Heart left ventricle (tissue), 16 donors: ENCODE data around the gene RXFP4. TPM values are rescaled to one million over a fixed set of nuclear protein-coding genes. Genes with fewer than 3 reads are reported as not detected.

Experiments used
- ATAC-seq, 4 donors: fragments of 200-7000 bp; cut with Tn5 transposase; one replicate each; pipeline ENCODE4 v1.9.1; 2020 to 2022; ENCODE audit warnings: moderate library complexity in 4 of 4, mild to moderate bottlenecking in 3 of 4, moderate number of reproducible peaks in 1 of 4
- DNase-seq, 5 donors: peaks; one replicate each; pipeline ENCODE4 v3.0.0-alpha.2; 2020
- H3K27ac ChIP-seq, 12 donors: fragments of 200-600 bp; sonication (generic) in 4 of 12; one replicate each; pipeline versions ENCODE4 v1.5.0 to v1.8.0; 2016 to 2022; ENCODE audit warnings: mild to moderate bottlenecking in 2 of 12
- H3K27me3 ChIP-seq, 9 donors: fragments of 200-600 bp; sonication (generic) in 2 of 9; one replicate each; pipeline versions ENCODE4 v1.5.1 to v1.8.0; 2016 to 2022; ENCODE audit warnings: mild to moderate bottlenecking in 3 of 9
- H3K36me3 ChIP-seq, 9 donors: fragments of 200-600 bp; sonication (generic) in 2 of 9; one replicate each; pipeline versions ENCODE4 v1.5.0 to v1.8.0; 2018 to 2022; ENCODE audit warnings: mild to moderate bottlenecking in 2 of 9
- H3K4me1 ChIP-seq, 12 donors: fragments of 200-600 bp; sonication (generic) in 4 of 12; one replicate each; pipeline versions ENCODE4 v1.5.0 to v1.8.0; 2016 to 2022; ENCODE audit warnings: mild to moderate bottlenecking in 3 of 12
- H3K4me3 ChIP-seq, 12 donors: fragments of 200-600 bp; sonication (generic) in 4 of 12; one replicate each; pipeline versions ENCODE4 v1.5.0 to v1.8.0; 2017 to 2022; ENCODE audit warnings: mild to moderate bottlenecking in 9 of 12, moderate library complexity in 4 of 12
- H3K9me3 ChIP-seq, 12 donors: fragments of 200-600 bp; sonication (generic) in 4 of 12; one replicate each; pipeline versions ENCODE4 v1.5.0 to v1.8.0; 2016 to 2022; ENCODE audit warnings: mild to moderate bottlenecking in 1 of 12
- CTCF ChIP-seq, 12 donors: fragments of 200-600 bp; sonication (generic) in 4 of 12; IDR thresholded peaks; one replicate each; pipeline versions ENCODE4 v1.5.0 to v1.8.0; 2018 to 2022; ENCODE audit warnings: antibody characterized with exemption in 12 of 12, mild to moderate bottlenecking in 5 of 12
- POLR2A ChIP-seq, 2 donors: fragments of 450-650 bp; IDR thresholded peaks; one replicate each; pipeline ENCODE4 v1.6.1; 2017; ENCODE audit warnings: antibody characterized with exemption in 2 of 2, mild to moderate bottlenecking in 2 of 2, moderate library complexity in 2 of 2
- WGBS, 4 donors: extraction: QIAGEN DNeasy Blood & Tissue Kit in 2 of 4; methylation state at CpG; one replicate each; pipeline versions ENCODE4 v1.1.5 to v1.1.7; 2013 to 2018; 5-methylcytosine and 5-hydroxymethylcytosine counted together
- intact Hi-C, 10 donors: fragments of 100-400 bp; cut with DNase I; formaldehyde crosslinking; loops; one replicate each; pipeline versions ENCODE4 v1.11.1 to v1.14.2; 2022
- polyA plus RNA-seq, 2 donors: library from polyadenylated mRNA; stranded (reverse); fragments of 200-250 nt; gene quantifications; one replicate each; pipeline ENCODE4 v1.2.3, GENCODE V29; 2013
- total RNA-seq, 9 donors: library from RNA; depleted of rRNA in 2 of 9; stranded (reverse); fragments of >200 nt in 2 of 9; fragmentation: NEBNext Ultra II Directional in 3 of 9; extraction: Animal tissue kit (Norgen Biotek cat#: 25700) in 3 of 9; gene quantifications; one replicate each; pipeline versions ENCODE4 v1.1.0 to v1.2.4, GENCODE V29; 2016 to 2023
- donor health status: ischemic (EF 13 %, LVEDD 7.1; RV severe dilation, severe dysfunction).
- donor health status: healthy with polysubstance abuse.
- donor health status: DM: no; HTN: yes; CAD: no.
- donor health status: DM: no; HTN: no; CAD: no.
- donor health status: ischemic (EF 25% LVEDD 6.9; RV normal size, moderate dysfunction).
- donor health status: ischemic (EF 25% LVEDD 5.7; RV mildly dilated, moderate dysfunction).
- donor health status: healthy.
- donor health status: DM: yes; HTN: yes; CAD: no.
- donor health status: ischemic (EF 35%, LVEDD 5.7; RV mildly dilated, moderate dysfunction).
- donor health status: nonischemic (EF 11% LVEDD 7.7; RV severe dilation, severe dysfunction).
- donor health status: DM: yes; HTN: yes; CAD: no.
- donor health status: PGD.
- donor health status: ischemic (EF 29% LVEDD 5.4; RV normal size, mild dysfunction).
- donor health status: nonischemic (EF 23%, LVEDD 6.1; RV moderate dilation, normal function).

The RXFP4 gene
- total and polyA plus RNA-seq, 11 donors, result 0.07 TPM; not detected in 10

GRCh38 chr1:155951753-155952504, 10.5 kb downstream of the RXFP4 start:
- DNase-seq, result no peak
- no peaks in the 10 kb centered on the region for H3K27me3 ChIP-seq
- 42 to 82% (median 80%) methylated on average over 4 to 6 of the region's 6 CpGs for WGBS, 4 donors
- peaks cover 8 to 100% (median 99%) of the 10 kb centered on the region in 9 donors for H3K36me3 ChIP-seq
- peaks cover 0 to 9% (median 0%) of the 10 kb centered on the region in 12 donors for H3K4me1 ChIP-seq
- no peak overlapping the region for H3K27ac ChIP-seq
- intact Hi-C loops, result no loop called here
- no peak overlapping the region for H3K4me3 ChIP-seq
- TF ChIP-seq CTCF (IDR thresholded peaks at IDR 0.05), result no peak
- H3K9me3 ChIP-seq, result no peaks in the 10 kb centered on the region
- ATAC-seq, result peak in 2 of 4 donors; percentile 8 to 17

- intact Hi-C loops, result no loop called here
- ATAC-seq, result peak in 1 of 4 donors; percentile 19
- TF ChIP-seq POLR2A (IDR thresholded peaks at IDR 0.05) (no peak), CTCF (IDR thresholded peaks at IDR 0.05) (no peak)
- no peak overlapping the region for H3K27ac ChIP-seq
- H3K4me1 ChIP-seq, result peaks cover 0 to 6% (median 0%) of the 10 kb centered on the region in 12 donors
- H3K36me3 ChIP-seq, result peaks cover 8 to 100% (median 99%) of the 10 kb centered on the region in 9 donors
- 70 to 78% (median 77%) methylated on average over 8 to 13 of the region's 13 CpGs for WGBS, 4 donors
- no peaks in the 10 kb centered on the region for H3K27me3 ChIP-seq
- H3K9me3 ChIP-seq, result no peaks in the 10 kb centered on the region
- no peak for DNase-seq
- no peak overlapping the region for H3K4me3 ChIP-seq
Observed at GRCh38 chr1:155952505-155952890, 11.1 kb downstream of the RXFP4 start.

- Histone ChIP-seq H3K27ac (no peak overlapping the region), H3K9me3 (no peaks in the 10 kb centered on the region), H3K36me3 (peaks cover 8 to 100% (median 99%) of the 10 kb centered on the region in 9 donors), H3K4me1 (peaks cover 0 to 9% (median 0%) of the 10 kb centered on the region in 12 donors), H3K4me3 (no peak overlapping the region), H3K27me3 (no peaks in the 10 kb centered on the region)
- intact Hi-C loops, result no loop called here
- DNase-seq, result no peak
- no peak for ATAC-seq
- WGBS, 4 donors, result 97 to 100% (median 98%) methylated on average over 3 of the region's 3 CpGs
- no peak for TF ChIP-seq CTCF (IDR thresholded peaks at IDR 0.05)
- no peak for TF ChIP-seq POLR2A (IDR thresholded peaks at IDR 0.05)
Observed at GRCh38 chr1:155954645-155955044, 13.2 kb downstream of the RXFP4 start.

- TF ChIP-seq POLR2A (IDR thresholded peaks at IDR 0.05) (no peak), CTCF (IDR thresholded peaks at IDR 0.05) (no peak)
- intact Hi-C loops, result no loop called here
- Histone ChIP-seq H3K27me3 (no peaks in the 10 kb centered on the region), H3K9me3 (no peaks in the 10 kb centered on the region), H3K36me3 (peaks cover 3 to 100% (median 98%) of the 10 kb centered on the region in 9 donors), H3K4me1 (peaks cover 5 to 33% (median 23%) of the 10 kb centered on the region in 12 donors), H3K4me3 (no peak overlapping the region), H3K27ac (no peak overlapping the region)
- 87 to 92% (median 91%) methylated on average over 5 to 12 of the region's 12 CpGs for WGBS, 4 donors
- DNase-seq (peak in 1 of 5 donors; percentile 25), ATAC-seq (no peak)
Observed at GRCh38 chr1:155957411-155957915, 16.0 kb downstream of the RXFP4 start.
